Non-pigmented ciliary epithelial cell (primary cell): ENCODE measurements around the gene NTRK2.
"Not testable (repeated sequence)": the region's sequence is repeated elsewhere in the genome, so short reads cannot be mapped to it uniquely, and the experiment has no call there.

Experiments used
- DNase-seq: peaks from one replicate; pipeline ENCODE4 v3.0.0-alpha.2; 2010; ENCODE audit warnings: low read depth

NTRK2 gene

GRCh38 chr9:85069421-85069820 lies 399.9 kb downstream of the NTRK2 start:
- DNase-seq, result not testable (repeated sequence)
